Keratinocyte (primary cell): ENCODE data around the gene HS6ST3. TPM values are rescaled to one million over a fixed set of nuclear protein-coding genes. Genes with fewer than 3 reads are reported as not detected.

Experiments
- DNase-seq: peaks from one replicate; pipeline ENCODE4 v3.0.0-alpha.2; 2011; ENCODE audit warnings: low read depth, missing footprints, low spot score
- FAIRE-seq: peaks from 2 replicates; lab custom pipeline; 2011; peaks lifted over from hg19 to GRCh38; lab: Jason Lieb, UNC
- H2AFZ ChIP-seq: 2 replicates; pipeline ENCODE4 v1.6.0; 2012; ENCODE audit warnings: low read length, control low read depth, inconsistent platforms; ENCODE audit not compliant: control insufficient read depth
- H3K27ac ChIP-seq: 2 replicates; pipeline ENCODE4 v1.5.1; 2011; ENCODE audit warnings: low read length; ENCODE audit not compliant: control insufficient read depth, insufficient read depth
- H3K27me3 ChIP-seq: 3 replicates; pipeline ENCODE4 v1.6.0; 2011; ENCODE audit warnings: low read length; ENCODE audit not compliant: control insufficient read depth, insufficient read depth; ENCODE audit errors: extremely low read depth
- H3K36me3 ChIP-seq, 2 experiments: 2 replicates in 1 of 2; 3 replicates in 1 of 2; pipeline ENCODE4 v1.5.1; 2011; ENCODE audit warnings: low read length in 2 of 2, mild to moderate bottlenecking in 1 of 2; ENCODE audit not compliant: control insufficient read depth in 2 of 2, insufficient read depth in 2 of 2; ENCODE audit errors: extremely low read depth in 1 of 2
- H3K4me1 ChIP-seq: 3 replicates; pipeline ENCODE4 v1.5.1; 2011; ENCODE audit warnings: low read length; ENCODE audit not compliant: control insufficient read depth, insufficient read depth; ENCODE audit errors: extremely low read depth
- H3K4me2 ChIP-seq: 3 replicates; pipeline ENCODE4 v1.6.0; 2011; ENCODE audit warnings: low read depth, low read length; ENCODE audit not compliant: control insufficient read depth, insufficient read depth; ENCODE audit errors: extremely low read depth
- H3K4me3 ChIP-seq, 3 experiments: fragments of 200-600 bp in 1 of 3; sonication (generic) in 1 of 3; 2 replicates in 2 of 3; 3 replicates in 1 of 3; pipeline ENCODE4 v1.5.1; 2011 to 2016; ENCODE audit warnings: low read length in 3 of 3, mild to moderate bottlenecking in 3 of 3, control low read depth in 2 of 3, inconsistent platforms in 1 of 3, low read depth in 1 of 3, mixed read lengths in 1 of 3, mixed run types in 1 of 3, moderate library complexity in 1 of 3; ENCODE audit not compliant: control insufficient read depth in 2 of 3, insufficient read depth in 2 of 3; ENCODE audit errors: extremely low read depth in 1 of 3
- H3K79me2 ChIP-seq: 2 replicates; pipeline ENCODE4 v1.6.0; 2012; ENCODE audit warnings: low read length; ENCODE audit not compliant: control insufficient read depth, insufficient read depth
- H3K9ac ChIP-seq: 3 replicates; pipeline ENCODE4 v1.6.0; 2011; ENCODE audit warnings: low read length; ENCODE audit not compliant: control insufficient read depth, insufficient read depth; ENCODE audit errors: extremely low read depth
- H3K9me1 ChIP-seq: 3 replicates; pipeline ENCODE4 v1.6.0; 2011; ENCODE audit warnings: low read length; ENCODE audit not compliant: control insufficient read depth, insufficient read depth; ENCODE audit errors: extremely low read depth
- H3K9me3 ChIP-seq: 2 replicates; pipeline ENCODE4 v1.5.1; 2012; ENCODE audit warnings: low read depth, low read length; ENCODE audit not compliant: control insufficient read depth
- H4K20me1 ChIP-seq: 3 replicates; pipeline ENCODE4 v1.6.0; 2011; ENCODE audit warnings: low read length; ENCODE audit not compliant: control insufficient read depth, insufficient read depth; ENCODE audit errors: extremely low read depth
- CTCF ChIP-seq, 3 experiments: IDR thresholded peaks in 1 of 3; conservative IDR thresholded peaks in 1 of 3; optimal IDR thresholded peaks in 1 of 3; 2 replicates in 2 of 3; 3 replicates in 1 of 3; pipeline versions ENCODE3 to v1.5.1; 2011; ENCODE audit warnings: low read length in 3 of 3, mild to moderate bottlenecking in 3 of 3, moderate library complexity in 2 of 3, control low read depth in 1 of 3, inconsistent platforms in 1 of 3; ENCODE audit not compliant: insufficient read depth in 2 of 3; ENCODE audit errors: extremely low read depth in 1 of 3
- EZH2 ChIP-seq: IDR thresholded peaks from one replicate; pipeline ENCODE4 v1.6.1; 2012; ENCODE audit warnings: inconsistent platforms, mild to moderate bottlenecking, low read length, moderate library complexity
- dilution Hi-C: fragments of 300-500 bp; cut with MboI; formaldehyde crosslinking; loops from one replicate; pipeline ENCODE4 v1.7.0; 2020; ENCODE audit warnings: low sequenced_read_pairs; ENCODE audit not compliant: extremely low pct_ligation_motif_present
- polyA plus RNA-seq, 5 experiments: library from polyadenylated mRNA; depleted of rRNA in 3 of 5; stranded (reverse) in 3 of 5; stranded (forward) in 1 of 5; unstranded in 1 of 5; fragments of >200 nt; gene quantifications; 1 replicate in 1 of 5; 2 replicates in 3 of 5; 3 replicates in 1 of 5; pipeline versions ENCODE4 v1.2.1 to v1.2.3, GENCODE V29; 2011 to 2012; ENCODE audit warnings: missing spikeins in 2 of 5, low read depth in 1 of 5, low replicate concordance in 1 of 5

The HS6ST3 gene
- polyA plus RNA-seq, 1 donor (not counting 4 experiments of a cell fraction or from before 2014, with no cell fraction given), result 0.03 TPM

GRCh38 chr13:96200810-96201209, 110.9 kb downstream of the HS6ST3 start:
- Histone ChIP-seq H3K79me2 (no peaks in the 10 kb centered on the region), H3K4me3 (no peak overlapping the region), H3K36me3 (no peaks in the 10 kb centered on the region), H3K27me3 (no peaks in the 10 kb centered on the region), H3K27ac (no peak overlapping the region), H3K4me1 (no peaks in the 10 kb centered on the region), H4K20me1 (no peaks in the 10 kb centered on the region), H2AFZ (no peak overlapping the region), H3K9ac (no peak overlapping the region), H3K9me1 (no peaks in the 10 kb centered on the region), H3K4me2 (no peak overlapping the region), H3K9me3 (no peaks in the 10 kb centered on the region)
- TF ChIP-seq CTCF (optimal IDR thresholded peaks at IDR 0.05 in 1 of 3, IDR thresholded peaks at IDR 0.05 in 1 of 3, conservative IDR thresholded peaks at IDR 0.05 in 1 of 3; ENCODE audit: extremely low read depth in 1 of 3, insufficient read depth in 2 of 3, low read length in 3 of 3) (no peak), EZH2 (no peak)
- DNase-seq, result no peak
- dilution Hi-C loops, result no loop called here
- no peak for FAIRE-seq

GRCh38 chr13:96202315-96202714, 112.4 kb downstream of the HS6ST3 start:
- TF ChIP-seq EZH2, result no peak
- no peak for TF ChIP-seq CTCF (optimal IDR thresholded peaks at IDR 0.05 in 1 of 3, IDR thresholded peaks at IDR 0.05 in 1 of 3, conservative IDR thresholded peaks at IDR 0.05 in 1 of 3; ENCODE audit: extremely low read depth in 1 of 3, insufficient read depth in 2 of 3, low read length in 3 of 3)
- H3K4me3 ChIP-seq, result no peak overlapping the region
- no peaks in the 10 kb centered on the region for H3K36me3 ChIP-seq
- H4K20me1 ChIP-seq, result no peaks in the 10 kb centered on the region
- no peaks in the 10 kb centered on the region for H3K9me1 ChIP-seq
- H3K9me3 ChIP-seq, result no peaks in the 10 kb centered on the region
- DNase-seq (no peak), FAIRE-seq (no peak)
- H3K79me2 ChIP-seq, result no peaks in the 10 kb centered on the region
- H3K4me2 ChIP-seq, result no peak overlapping the region
- H3K27me3 ChIP-seq, result no peaks in the 10 kb centered on the region
- H2AFZ ChIP-seq, result no peak overlapping the region
- no peak overlapping the region for H3K27ac ChIP-seq
- dilution Hi-C loops, result no loop called here
- no peak overlapping the region for H3K9ac ChIP-seq
- H3K4me1 ChIP-seq, result no peaks in the 10 kb centered on the region
